ENCODE results near the gene FEN1. TPM values are rescaled to one million over a fixed set of nuclear protein-coding genes. Genes with fewer than 3 reads are reported as not detected.

Gene FEN1
- total RNA-seq, 1 experiment from 2014 or later = 89.5 TPM

DNA sequence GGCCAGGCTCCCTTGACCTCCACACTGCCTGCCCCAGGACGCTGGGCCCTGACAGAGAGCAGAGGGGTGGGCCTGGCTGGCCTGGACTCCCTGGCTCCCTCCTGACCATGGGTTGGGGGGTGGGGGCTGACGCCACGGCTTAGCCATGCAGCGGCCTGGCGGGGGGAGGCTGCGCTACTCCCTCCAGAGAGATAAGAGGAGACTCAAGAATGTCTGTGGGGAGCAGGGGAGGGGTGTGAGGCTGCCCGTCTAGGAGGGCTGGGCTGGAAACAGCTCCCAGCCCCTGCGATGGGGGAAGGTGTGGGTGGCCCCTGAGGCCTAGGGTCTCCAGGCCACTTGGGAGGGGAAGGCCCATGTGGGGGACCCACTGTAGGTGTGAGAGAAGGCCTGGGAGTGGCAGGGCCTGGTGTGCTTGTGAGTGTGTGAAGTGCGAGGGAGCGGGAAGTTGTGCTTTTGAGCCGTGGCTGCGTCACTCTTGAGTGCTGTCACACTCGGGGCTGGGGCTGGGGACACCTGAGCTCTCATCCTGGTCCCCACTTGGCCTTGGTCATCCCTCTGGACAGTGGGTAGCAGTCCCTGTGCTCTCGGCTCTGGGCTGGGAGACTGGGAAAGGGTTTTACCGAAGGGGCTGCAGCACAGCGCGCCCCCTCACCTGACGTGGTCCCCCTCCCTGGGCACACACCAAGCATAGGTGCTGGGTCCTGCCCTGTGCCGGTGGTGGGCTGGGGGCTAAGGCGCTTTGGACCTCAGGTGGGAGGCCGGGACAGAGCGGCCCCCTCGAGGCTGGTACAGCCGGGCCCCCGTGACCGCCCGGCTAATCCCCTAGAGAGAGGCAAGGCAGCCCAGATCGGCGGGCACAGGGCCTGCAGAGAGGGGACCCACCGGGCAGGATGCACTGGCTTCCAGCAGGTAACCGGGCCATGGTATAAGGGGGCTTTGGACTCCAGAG lies 37.9 kb upstream of the FEN1 start:
- RAD21 ChIA-PET (ENCODE audit: low non-redundant PET in 1 of 2, low total read pairs in 2 of 2, uncharacterized antibody in 2 of 2, unreplicated experiment in 2 of 2) = no interaction called here
- H2AFZ ChIP-seq (ENCODE audit: low read depth, low read length, poor library complexity, severe bottlenecking) = no peak overlapping the region
- ATAC-seq (no peak), DNase-seq (ENCODE audit: low read depth, low spot score) (no peak)
- CTCF ChIA-PET = no interaction called here
- no peaks in the 10 kb centered on the region for H3K9me2 ChIP-seq (ENCODE audit: insufficient read depth)
- H3K27ac ChIP-seq (ENCODE audit: low read depth, low read length) = peak overlapping the region; percentile 84
- H3K36me3 ChIP-seq (ENCODE audit: control insufficient read depth in 1 of 2, insufficient read depth in 2 of 2, low read length in 2 of 2) = no peaks in the 10 kb centered on the region
- H3K4me1 ChIP-seq (ENCODE audit: control insufficient read depth in 1 of 2, insufficient read depth in 2 of 2, low read length in 2 of 2) = peaks cover 32 to 78% of the 10 kb centered on the region in 2 experiments
- H3K9me3 ChIP-seq (ENCODE audit: control insufficient read depth in 1 of 2, insufficient read depth in 1 of 2, low read depth in 1 of 2, low read length in 2 of 2) = no peaks in the 10 kb centered on the region
- POLR2A ChIA-PET = no interaction called here
- no peaks in the 10 kb centered on the region for H3K27me3 ChIP-seq (ENCODE audit: insufficient read depth, low read length)
- BruUV-seq (replicated peaks) = no TSS peak
- H3K79me2 ChIP-seq (ENCODE audit: insufficient read depth, low read length) = peaks cover 61% of the 10 kb centered on the region; the same call in 1 of the 2 replicates
- H3K4me3 ChIP-seq (replicated peaks in 1 of 2; ENCODE audit: low read depth in 1 of 2, low read length in 2 of 2) = no peak overlapping the region; a peak in 1 of 4 replicates
- no peak for TF ChIP-seq POLR2A (IDR thresholded peaks at IDR 0.05; ENCODE audit: borderline replicate concordance, extremely low read depth, insufficient read depth, insufficient read length)
- no peak for TF ChIP-seq ZFX (IDR thresholded peaks at IDR 0.05)
- TF ChIP-seq RAD21 (IDR thresholded peaks at IDR 0.05; ENCODE audit: low read depth) = no peak
- TF ChIP-seq ELF1 (IDR thresholded peaks at IDR 0.05; ENCODE audit: borderline replicate concordance, low read depth) = no peak
- TF ChIP-seq, protein P1, sequence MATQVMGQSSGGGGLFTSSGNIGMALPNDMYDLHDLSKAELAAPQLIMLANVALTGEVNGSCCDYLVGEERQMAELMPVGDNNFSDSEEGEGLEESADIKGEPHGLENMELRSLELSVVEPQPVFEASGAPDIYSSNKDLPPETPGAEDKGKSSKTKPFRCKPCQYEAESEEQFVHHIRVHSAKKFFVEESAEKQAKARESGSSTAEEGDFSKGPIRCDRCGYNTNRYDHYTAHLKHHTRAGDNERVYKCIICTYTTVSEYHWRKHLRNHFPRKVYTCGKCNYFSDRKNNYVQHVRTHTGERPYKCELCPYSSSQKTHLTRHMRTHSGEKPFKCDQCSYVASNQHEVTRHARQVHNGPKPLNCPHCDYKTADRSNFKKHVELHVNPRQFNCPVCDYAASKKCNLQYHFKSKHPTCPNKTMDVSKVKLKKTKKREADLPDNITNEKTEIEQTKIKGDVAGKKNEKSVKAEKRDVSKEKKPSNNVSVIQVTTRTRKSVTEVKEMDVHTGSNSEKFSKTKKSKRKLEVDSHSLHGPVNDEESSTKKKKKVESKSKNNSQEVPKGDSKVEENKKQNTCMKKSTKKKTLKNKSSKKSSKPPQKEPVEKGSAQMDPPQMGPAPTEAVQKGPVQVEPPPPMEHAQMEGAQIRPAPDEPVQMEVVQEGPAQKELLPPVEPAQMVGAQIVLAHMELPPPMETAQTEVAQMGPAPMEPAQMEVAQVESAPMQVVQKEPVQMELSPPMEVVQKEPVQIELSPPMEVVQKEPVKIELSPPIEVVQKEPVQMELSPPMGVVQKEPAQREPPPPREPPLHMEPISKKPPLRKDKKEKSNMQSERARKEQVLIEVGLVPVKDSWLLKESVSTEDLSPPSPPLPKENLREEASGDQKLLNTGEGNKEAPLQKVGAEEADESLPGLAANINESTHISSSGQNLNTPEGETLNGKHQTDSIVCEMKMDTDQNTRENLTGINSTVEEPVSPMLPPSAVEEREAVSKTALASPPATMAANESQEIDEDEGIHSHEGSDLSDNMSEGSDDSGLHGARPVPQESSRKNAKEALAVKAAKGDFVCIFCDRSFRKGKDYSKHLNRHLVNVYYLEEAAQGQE (IDR thresholded peaks at IDR 0.05; ENCODE audit: low read depth) = no peak
- TF ChIP-seq JUND (IDR thresholded peaks at IDR 0.05) = no peak
- TF ChIP-seq, protein P2, sequence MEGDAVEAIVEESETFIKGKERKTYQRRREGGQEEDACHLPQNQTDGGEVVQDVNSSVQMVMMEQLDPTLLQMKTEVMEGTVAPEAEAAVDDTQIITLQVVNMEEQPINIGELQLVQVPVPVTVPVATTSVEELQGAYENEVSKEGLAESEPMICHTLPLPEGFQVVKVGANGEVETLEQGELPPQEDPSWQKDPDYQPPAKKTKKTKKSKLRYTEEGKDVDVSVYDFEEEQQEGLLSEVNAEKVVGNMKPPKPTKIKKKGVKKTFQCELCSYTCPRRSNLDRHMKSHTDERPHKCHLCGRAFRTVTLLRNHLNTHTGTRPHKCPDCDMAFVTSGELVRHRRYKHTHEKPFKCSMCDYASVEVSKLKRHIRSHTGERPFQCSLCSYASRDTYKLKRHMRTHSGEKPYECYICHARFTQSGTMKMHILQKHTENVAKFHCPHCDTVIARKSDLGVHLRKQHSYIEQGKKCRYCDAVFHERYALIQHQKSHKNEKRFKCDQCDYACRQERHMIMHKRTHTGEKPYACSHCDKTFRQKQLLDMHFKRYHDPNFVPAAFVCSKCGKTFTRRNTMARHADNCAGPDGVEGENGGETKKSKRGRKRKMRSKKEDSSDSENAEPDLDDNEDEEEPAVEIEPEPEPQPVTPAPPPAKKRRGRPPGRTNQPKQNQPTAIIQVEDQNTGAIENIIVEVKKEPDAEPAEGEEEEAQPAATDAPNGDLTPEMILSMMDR (IDR thresholded peaks at IDR 0.05 in 2 of 3, conservative IDR thresholded peaks at IDR 0.05 in 1 of 3; ENCODE audit: borderline replicate concordance in 1 of 3, insufficient read depth in 1 of 3, low read depth in 2 of 3, low read length in 2 of 3) = no peak
- TF ChIP-seq TCF7L2 (IDR thresholded peaks at IDR 0.05; ENCODE audit: borderline replicate concordance, extremely low read depth, insufficient read depth, insufficient read length) = no peak
- TF ChIP-seq ZNF274 (IDR thresholded peaks at IDR 0.05; ENCODE audit: low read depth, low read length) = no peak
- TF ChIP-seq POLR2AphosphoS5 (IDR thresholded peaks at IDR 0.05; ENCODE audit: low read depth, low read length) = no peak
- TF ChIP-seq EZH2 (IDR thresholded peaks at IDR 0.05) = no peak
- TF ChIP-seq CBX3 (IDR thresholded peaks at IDR 0.05; ENCODE audit: low read depth) = no peak
- H3K9ac ChIP-seq (ENCODE audit: low read length) = peak overlapping the region; percentile 60; the same call in 1 of the 2 replicates
- no peaks in the 10 kb centered on the region for H4K20me1 ChIP-seq (ENCODE audit: insufficient read depth)
- intact Hi-C loops (cut with micrococcal nuclease) = no loop called here
- H3K4me2 ChIP-seq (ENCODE audit: low read length) = peak overlapping the region; percentile 99

Measured in HCT116 (cell line).